ENCODE results near the gene COX7A2. TPM values are rescaled to one million over a fixed set of nuclear protein-coding genes. Genes with fewer than 3 reads are reported as not detected.

The COX7A2 gene, protein sequence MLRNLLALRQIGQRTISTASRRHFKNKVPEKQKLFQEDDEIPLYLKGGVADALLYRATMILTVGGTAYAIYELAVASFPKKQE
- total RNA-seq = 499 TPM

DNA sequence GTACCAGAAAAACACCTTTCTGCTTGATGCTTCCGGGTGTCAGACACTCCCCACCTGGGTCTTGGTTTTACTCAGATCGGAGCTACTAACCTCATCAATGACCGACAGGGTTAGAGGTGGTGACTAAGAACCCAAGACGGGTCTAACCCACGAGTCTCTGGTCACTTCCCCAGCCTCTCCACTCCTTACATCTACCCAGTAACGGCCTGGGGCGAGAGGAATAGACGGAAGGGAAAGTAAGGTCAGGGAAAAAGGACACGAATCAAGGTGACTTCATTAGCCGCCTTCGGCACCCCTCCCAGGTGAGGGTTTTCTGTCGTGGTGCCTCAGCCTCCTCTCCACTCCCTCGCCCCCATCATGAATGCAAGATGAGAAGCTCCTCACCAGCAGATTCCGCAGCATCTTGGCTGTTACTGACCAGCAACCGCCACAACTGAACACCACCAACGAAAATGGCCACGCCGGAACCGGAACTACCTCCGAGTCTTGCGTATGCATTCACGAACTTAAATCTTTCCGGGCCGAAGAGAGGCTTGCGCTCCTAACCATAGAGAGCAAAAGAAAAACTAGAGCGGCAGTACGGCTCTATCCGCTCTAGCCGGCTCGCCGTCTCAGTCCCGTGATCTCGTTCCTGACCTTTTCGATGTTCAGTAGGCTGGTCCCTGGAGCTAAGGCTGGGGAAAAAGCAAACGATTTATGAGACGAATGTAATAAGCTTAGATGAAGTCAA lies at the start of gene COX7A2:
TSS of gene COX7A2 (minus strand) at position 469 of the 730 bp plus-strand sequence. CDS start at position 402, 67 bp downstream.
- ATAC-seq = peak; percentile 99

- no peak for ATAC-seq
These were observed 49.0 kb upstream of the COX7A2 start for GRCh38 chr6:75292555-75292954.

- ATAC-seq = no peak
These were observed 48.1 kb upstream of the COX7A2 start for GRCh38 chr6:75291744-75292143.

- ATAC-seq = no peak
These were observed 47.7 kb upstream of the COX7A2 start for GRCh38 chr6:75291331-75291730.

DNA sequence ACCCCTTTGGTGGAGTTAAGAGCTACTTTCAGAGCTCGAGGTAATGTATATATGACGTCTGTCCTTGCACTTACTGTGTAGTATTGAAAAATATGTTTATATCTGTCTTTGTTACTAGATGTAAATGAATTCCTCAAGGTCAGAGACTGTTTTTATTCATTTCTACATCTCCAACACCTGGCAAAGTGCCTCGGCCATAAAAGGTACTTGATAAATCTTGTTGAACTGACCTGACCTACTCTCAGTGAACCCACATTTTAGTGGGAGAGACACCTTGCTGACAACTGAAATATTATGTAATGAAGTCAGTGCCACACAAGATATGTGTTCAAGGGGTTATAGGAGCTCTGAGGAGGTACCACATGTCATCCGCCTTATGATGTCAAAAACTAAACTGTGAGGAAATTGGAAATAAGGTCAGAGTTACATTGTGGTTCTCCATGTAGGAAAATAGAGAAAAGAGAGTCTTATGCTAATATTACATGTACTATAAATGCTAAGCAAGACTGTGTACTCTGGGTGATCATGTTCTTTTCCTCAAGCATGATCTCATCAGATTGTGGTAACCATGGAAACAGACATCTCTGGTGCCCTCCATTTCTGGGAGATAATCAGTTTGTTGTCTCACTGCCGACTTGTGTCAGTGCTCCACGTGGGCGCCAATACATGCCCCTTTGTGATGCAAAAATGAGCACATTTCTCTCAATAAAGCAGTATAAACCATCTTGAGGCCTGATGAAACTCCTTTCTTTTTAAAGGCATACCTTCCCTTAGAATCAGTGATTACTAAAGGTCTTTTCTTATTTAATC lies 46.7 kb upstream of the COX7A2 start:
- ATAC-seq = no peak

DNA sequence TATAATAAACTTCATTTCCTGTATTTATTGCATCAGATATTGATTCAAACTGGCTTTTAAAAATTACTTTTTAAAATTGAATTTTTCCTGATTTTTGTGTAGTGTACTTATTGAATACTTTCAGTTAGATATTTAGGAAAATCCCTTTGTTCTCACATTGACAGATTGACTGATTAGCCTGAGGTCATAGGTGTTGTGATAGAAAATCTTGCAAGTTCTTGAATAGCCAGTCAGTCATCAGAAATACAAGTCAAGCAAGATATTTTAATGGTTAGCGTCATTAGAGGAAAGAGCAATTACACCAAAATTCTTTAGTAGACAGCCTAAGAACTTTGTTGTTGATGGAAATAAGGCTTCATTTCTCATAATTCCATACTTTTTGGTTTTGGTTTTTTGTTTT lies 44.4 kb upstream of the COX7A2 start:
- no peak for ATAC-seq

- ATAC-seq = no peak
These were observed 43.8 kb upstream of the COX7A2 start for GRCh38 chr6:75287424-75287823.

- no peak for ATAC-seq
These were observed 43.4 kb upstream of the COX7A2 start for GRCh38 chr6:75286955-75287354.

DNA sequence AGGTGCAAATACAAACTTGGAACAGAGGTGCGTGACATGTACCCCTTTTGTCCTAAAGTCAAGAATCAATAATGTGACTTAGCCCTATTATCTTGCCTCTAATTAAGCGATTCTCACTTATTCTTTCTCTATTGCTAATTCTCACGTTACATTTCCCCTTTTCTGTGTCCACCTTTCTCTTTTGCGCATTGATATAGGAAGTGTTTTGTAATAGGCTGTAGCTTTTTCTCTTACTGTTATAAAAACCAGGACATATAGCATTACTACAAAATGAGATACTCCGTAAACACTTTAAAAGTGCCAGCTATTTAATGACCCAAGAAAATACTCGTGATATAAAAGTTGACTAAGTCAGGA lies 41.7 kb upstream of the COX7A2 start:
- ATAC-seq = no peak

- peak; percentile 100 for ATAC-seq
These were observed 41.2 kb upstream of the COX7A2 start, which contains the start of gene TMEM30A for GRCh38 chr6:75284632-75285282. Gene TMEM30A (minus strand): TSS chr6:75284792. CDS start chr6:75284638, 154 bp downstream.

- ATAC-seq = no peak
These were observed 40.5 kb upstream of the COX7A2 start for GRCh38 chr6:75283907-75284631.

DNA sequence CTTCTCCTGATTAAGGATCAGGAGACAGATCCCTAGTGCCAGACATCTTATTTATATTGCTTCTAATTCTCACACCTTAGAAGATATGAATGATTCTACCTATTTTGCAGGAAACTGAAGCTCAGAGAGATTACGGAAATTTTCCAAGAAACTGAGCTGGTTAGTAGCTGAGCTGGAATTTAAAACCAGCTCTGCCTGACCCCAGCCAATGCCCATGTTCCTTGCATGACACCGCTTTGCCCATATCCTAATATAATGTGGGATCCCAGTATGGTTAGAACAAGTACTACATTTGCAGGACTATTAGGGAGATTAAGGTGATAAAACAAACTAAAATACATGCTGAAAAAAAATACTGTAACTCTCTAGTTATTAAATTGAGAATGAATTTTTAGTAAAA lies 39.1 kb upstream of the COX7A2 start:
- no peak for ATAC-seq

GRCh38 chr6:75281653-75282052 lies 38.1 kb upstream of the COX7A2 start:
- ATAC-seq = no peak

DNA sequence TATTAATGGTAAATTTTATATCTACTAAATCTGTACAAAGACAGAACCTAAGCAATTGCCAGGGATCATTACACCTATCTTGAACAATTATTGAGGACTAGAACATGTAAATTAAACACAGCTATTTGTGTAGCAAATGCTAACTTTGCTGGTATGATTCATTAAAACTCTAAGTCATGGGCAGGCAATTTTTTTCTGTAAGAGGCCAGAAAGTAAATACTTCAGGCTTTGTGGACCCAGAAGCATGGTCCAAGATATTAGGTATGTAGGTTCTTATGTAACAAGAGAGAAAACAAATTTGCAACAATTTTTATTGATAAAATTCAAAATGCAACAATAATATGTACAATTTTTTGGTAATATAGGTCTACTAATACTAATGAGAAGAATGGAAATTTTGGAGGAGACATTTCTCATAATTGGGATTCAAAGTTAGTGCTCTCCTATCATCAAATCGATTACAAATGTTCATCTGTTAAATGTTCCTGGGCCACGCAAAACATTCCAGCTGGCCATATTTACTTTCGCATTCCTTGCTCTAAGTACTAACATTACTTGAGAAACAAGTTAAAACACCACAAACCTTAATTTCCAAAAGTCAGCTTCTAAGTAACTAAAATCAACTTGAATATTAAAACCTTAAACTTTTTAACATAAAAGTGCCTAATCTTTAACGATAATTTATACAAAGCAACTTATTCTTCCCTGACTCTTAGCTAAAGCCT lies 36.7 kb upstream of the COX7A2 start:
- no peak for ATAC-seq

- no peak for ATAC-seq
These were observed 35.8 kb upstream of the COX7A2 start for GRCh38 chr6:75279418-75279817.

- no peak for ATAC-seq
These were observed 35.0 kb upstream of the COX7A2 start for GRCh38 chr6:75278474-75279077.

- peak; percentile 89 for ATAC-seq
These were observed 31.5 kb upstream of the COX7A2 start for GRCh38 chr6:75275067-75275466.

DNA sequence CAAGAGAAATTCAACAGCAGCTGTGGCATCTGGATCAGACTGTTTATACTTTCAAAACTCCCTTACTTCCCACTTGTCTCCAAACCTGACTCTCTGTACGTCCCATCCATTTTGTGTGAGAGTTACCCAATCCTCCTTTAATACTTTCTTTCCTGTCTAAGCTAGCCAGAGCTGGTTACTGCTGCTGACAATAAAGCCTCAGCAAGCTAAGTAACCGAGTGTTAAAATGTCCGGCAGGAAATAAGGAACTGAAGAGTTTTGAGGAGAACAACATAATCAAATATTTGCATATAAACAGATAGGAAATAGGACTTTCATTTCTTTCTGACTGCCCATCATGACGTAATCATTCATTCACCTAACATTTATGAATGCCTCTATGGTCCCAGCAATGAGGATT lies 29.4 kb upstream of the COX7A2 start:
- no peak for ATAC-seq

DNA sequence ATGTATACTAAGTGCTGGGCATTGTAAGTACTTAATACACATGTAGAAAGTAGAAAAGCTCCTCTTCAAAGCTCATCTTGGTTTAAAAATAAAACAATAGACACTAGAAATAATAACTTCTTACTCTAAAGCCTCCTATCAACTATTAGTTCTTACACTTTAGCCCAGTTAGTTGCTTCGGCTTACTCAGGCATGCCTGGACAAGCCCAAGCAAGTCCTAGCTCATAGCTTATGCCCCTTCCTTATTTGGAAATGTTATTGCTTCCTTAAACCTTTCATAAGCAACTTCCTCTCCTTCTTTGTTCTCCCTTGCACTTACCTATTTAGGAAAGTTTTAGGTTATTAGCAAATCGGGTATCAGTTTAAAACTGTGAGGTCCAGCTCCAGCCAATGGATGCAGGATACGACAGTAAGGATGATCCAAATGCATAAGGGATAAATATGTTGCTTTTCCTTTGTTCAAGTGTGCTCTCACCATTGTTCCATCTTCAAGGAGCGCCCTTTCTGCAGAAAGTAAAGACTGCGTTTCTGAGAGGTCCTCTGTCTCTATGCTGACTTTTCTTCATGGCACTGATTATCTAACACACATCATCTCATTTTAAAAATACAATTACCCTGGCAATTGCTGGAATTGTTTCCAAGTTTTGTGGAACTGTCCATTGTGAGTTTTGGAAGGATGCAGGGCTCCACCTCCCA lies 28.7 kb upstream of the COX7A2 start:
- peak; percentile 45 for ATAC-seq

DNA sequence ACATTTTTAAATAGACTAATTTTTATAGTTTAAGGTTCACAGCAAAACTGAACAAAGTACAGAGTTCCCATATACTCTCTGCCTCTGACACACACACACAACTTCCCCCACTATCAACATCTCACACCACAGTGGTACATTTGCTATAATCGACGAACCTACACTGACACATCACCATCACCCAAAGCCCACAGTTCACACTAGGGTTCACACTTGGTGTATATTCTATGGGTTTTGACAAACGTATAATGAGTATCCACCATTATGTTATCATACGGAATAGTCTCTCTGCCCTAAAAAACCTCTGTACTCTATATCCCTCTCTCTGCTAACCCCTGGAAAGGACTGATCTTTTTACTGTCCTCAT lies 25.4 kb upstream of the COX7A2 start:
- no peak for ATAC-seq
